Esophagus squamous epithelium (tissue), 5 donors: Measurements from ENCODE around the gene RCOR2. TPM values are rescaled to one million over a fixed set of nuclear protein-coding genes. Genes with fewer than 3 reads are reported as not detected.

Experiments used
- DNase-seq: peaks from one replicate; lab custom pipeline; 2025; lab: John Stamatoyannopoulos, UW
- H3K27ac ChIP-seq, 4 donors: fragments of 200-600 bp; sonication (generic); one replicate each; pipeline ENCODE4 v1.5.1; 2016 to 2019; ENCODE audit warnings: mild to moderate bottlenecking in 1 of 4
- H3K27me3 ChIP-seq, 4 donors: fragments of 200-600 bp; sonication (generic); 1 replicate in 3 of 4; 2 replicates in 1 of 4; pipeline versions ENCODE4 v1.5.1 to v1.6.0; 2017 to 2021; ENCODE audit warnings: antibody characterized with exemption in 1 of 4
- H3K36me3 ChIP-seq, 3 donors: fragments of 200-600 bp; sonication (generic); one replicate each; pipeline ENCODE4 v1.5.1; 2016 to 2019
- H3K4me1 ChIP-seq, 3 donors: fragments of 200-600 bp; sonication (generic); one replicate each; pipeline ENCODE4 v1.5.1; 2017 to 2019
- H3K4me3 ChIP-seq, 4 donors: fragments of 200-600 bp; sonication (generic); 1 replicate in 3 of 4; 2 replicates in 1 of 4; pipeline ENCODE4 v1.5.1; 2016 to 2019; ENCODE audit warnings: mild to moderate bottlenecking in 2 of 4, moderate library complexity in 1 of 4
- H3K9me3 ChIP-seq, 3 donors: fragments of 200-600 bp; sonication (generic); one replicate each; pipeline ENCODE4 v1.5.1; 2016 to 2019
- POLR2A ChIP-seq, 4 donors: fragments of 450-650 bp; IDR thresholded peaks; one replicate each; pipeline ENCODE4 v1.6.1; 2017; ENCODE audit warnings: antibody characterized with exemption in 4 of 4, mild to moderate bottlenecking in 4 of 4, moderate library complexity in 3 of 4
- WGBS, 2 donors: methylation state at CpG; one replicate each; pipeline ENCODE4 v1.1.5; 2018; 5-methylcytosine and 5-hydroxymethylcytosine counted together
- intact Hi-C: fragments of 100-400 bp; cut with DNase I; formaldehyde crosslinking; loops from one replicate; pipeline ENCODE4 v1.15.0; 2022
- total RNA-seq, 4 donors: library from RNA; depleted of rRNA; stranded (reverse); fragments of >200 nt; gene quantifications; one replicate each; pipeline ENCODE4 v1.1.0, GENCODE V29; 2016
- TF ChIP-seq, protein P1 (sequence below), 6 experiments: fragments of 450-650 bp in 4 of 6; fragments of 200-600 bp in 2 of 6; sonication (generic) in 2 of 6; IDR thresholded peaks; one replicate each; pipeline ENCODE4 v1.5.1; 2016 to 2019; ENCODE audit warnings: antibody characterized with exemption in 6 of 6, mild to moderate bottlenecking in 4 of 6, moderate library complexity in 4 of 6
- donor health status: DM: yes; HTN: yes; CAD: no.

The RCOR2 gene
- total RNA-seq, 4 donors from 2014 or later, result 0.19 to 0.49 (median 0.22) TPM; not detected in 1

DNA sequence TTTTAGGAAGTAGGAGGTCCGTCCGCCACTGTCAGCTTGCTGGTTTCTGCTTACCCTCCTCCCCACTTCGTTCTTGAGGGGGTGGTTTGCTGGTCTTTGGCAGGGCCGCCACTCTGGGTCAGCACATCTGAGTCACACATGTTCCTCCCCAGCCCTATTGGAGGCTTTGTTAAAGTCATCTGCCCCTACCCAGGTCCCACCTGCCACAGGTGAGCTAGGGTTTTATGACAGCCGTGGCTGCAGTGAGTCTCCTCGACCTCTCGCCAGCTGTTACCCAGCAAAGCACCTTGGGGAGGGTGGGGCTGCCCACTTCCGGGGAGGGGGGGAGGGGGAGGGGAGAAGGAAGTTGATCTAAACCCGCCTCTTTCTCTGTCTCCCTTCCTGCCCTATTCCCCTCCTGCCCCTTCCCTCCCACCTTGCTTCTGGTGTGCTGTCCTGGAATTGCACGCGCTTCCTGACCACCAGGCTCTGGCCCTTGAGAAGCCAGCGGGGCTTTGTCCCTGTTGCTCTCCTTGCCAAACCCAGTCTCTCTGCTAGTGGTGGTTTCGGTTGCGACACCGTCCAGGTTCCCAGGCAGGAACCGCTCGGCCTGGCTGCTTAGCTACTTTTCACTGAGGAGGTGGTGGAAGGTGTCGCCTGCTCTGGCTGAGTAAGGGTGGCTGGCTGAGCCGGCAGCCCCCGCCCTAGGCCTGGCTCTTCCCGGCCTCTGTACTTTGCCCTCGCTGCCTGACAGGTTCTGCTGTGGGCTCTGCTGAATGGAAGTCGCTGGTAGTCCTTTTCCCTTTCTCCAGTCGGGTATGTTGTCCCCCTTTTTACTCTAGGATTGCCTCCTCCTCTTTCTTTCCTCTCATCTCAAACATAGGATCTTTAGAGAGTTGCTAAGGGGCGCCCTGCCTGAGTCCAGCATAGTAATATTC is 28.5 kb downstream of the RCOR2 start:
- H3K9me3 ChIP-seq, result no peaks in the 10 kb centered on the region
- TF ChIP-seq POLR2A (IDR thresholded peaks at IDR 0.05), result no peak
- TF ChIP-seq, protein P1, sequence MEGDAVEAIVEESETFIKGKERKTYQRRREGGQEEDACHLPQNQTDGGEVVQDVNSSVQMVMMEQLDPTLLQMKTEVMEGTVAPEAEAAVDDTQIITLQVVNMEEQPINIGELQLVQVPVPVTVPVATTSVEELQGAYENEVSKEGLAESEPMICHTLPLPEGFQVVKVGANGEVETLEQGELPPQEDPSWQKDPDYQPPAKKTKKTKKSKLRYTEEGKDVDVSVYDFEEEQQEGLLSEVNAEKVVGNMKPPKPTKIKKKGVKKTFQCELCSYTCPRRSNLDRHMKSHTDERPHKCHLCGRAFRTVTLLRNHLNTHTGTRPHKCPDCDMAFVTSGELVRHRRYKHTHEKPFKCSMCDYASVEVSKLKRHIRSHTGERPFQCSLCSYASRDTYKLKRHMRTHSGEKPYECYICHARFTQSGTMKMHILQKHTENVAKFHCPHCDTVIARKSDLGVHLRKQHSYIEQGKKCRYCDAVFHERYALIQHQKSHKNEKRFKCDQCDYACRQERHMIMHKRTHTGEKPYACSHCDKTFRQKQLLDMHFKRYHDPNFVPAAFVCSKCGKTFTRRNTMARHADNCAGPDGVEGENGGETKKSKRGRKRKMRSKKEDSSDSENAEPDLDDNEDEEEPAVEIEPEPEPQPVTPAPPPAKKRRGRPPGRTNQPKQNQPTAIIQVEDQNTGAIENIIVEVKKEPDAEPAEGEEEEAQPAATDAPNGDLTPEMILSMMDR (IDR thresholded peaks at IDR 0.05), result peak in 2 of 6 experiments; percentile 6 to 9
- H3K36me3 ChIP-seq, result peaks cover 0 to 34% (median 4%) of the 10 kb centered on the region in 3 donors
- intact Hi-C loops, result no loop called here
- WGBS, 2 donors, result 17 to 19% methylated on average over 20 to 23 of the region's 25 CpGs
- H3K27ac ChIP-seq, result peak overlapping the region; percentile 84 to 96 (median 91)
- H3K4me1 ChIP-seq, result peaks cover 40 to 79% (median 66%) of the 10 kb centered on the region in 3 donors
- H3K4me3 ChIP-seq, result peak overlapping the region; percentile 25 to 61 (median 42)
- H3K27me3 ChIP-seq, result no peaks in the 10 kb centered on the region
- DNase-seq, result no peak

DNA sequence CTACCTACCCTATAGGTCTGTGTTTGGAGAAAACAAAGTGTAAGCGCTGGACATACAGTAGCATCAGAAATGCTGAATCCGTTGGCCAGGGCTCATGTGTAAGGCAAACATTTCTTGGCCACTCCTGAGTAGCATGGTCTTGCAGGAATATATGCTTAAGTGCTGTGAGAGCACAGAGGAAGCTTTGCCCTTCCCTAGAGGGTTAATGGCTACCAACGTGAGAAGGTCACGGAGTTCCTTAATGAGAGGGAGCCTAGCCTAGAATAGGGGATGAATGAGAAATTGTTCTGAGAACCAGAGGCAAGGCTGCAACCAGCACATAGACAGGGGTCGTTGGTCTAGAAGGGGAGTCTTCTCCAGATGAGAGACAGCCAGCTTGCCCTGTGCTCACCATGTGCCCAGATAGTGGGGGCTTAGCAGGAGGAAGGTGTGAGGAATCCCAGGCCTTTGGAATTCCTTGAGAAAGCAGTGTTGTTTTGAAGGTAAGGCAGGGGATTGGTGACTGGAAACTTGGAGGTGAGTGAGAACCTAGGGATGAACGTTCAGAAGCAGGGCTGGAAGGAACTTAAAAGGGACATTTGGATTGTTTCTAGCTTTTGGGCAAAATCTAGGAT is 29.5 kb downstream of the RCOR2 start:
- Histone ChIP-seq H3K27ac (peak overlapping the region; percentile 84 to 96 (median 91)), H3K27me3 (no peaks in the 10 kb centered on the region), H3K36me3 (peaks cover 0 to 35% (median 4%) of the 10 kb centered on the region in 3 donors), H3K4me3 (peak overlapping the region in 2 of 4 donors; percentile 39 to 61), H3K9me3 (no peaks in the 10 kb centered on the region), H3K4me1 (peaks cover 44 to 87% (median 69%) of the 10 kb centered on the region in 3 donors)
- WGBS, 2 donors, result 42 to 55% methylated on average over 4 to 6 of the region's 6 CpGs
- TF ChIP-seq POLR2A (IDR thresholded peaks at IDR 0.05), result no peak
- TF ChIP-seq, protein P1 (IDR thresholded peaks at IDR 0.05), result no peak
- DNase-seq, result no peak
- intact Hi-C loops, result no loop called here

DNA sequence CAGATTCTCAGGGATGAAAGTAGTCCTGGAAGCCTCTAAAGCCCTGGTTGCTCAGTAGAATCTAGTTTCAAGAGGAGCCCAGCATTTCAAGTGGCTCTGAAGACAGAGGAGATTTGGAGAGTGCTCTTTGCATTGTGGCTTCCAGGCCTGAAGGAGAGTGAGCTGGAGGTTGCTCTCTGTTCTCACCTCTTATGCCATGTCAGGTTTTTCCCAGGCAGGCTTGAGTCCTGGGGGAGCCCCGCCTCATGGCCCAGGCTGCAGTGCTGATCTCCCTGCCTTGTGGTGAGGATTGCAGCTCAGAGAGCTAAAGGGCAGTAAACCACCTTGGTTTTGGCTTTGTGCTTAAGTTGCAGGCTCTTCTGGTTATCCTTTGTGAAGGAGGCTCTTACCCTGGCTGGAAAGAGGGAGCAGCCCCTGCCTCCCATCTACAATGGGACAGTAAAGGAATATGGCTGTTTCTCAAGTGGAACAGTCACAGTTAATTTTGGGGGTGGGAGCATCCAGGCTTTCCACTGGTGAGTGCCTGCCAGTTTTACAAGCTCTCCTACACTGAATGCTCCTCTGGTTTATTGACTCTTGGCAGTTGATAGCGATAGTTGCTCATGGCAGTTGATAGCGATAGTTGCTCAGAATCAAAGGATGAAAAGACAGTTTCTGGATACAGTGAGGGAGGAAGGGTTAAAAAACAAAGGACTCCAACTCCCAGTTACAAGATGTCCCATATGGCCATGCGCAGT is 32.6 kb downstream of the RCOR2 start:
- Histone ChIP-seq H3K4me1 (peaks cover 46 to 87% (median 51%) of the 10 kb centered on the region in 3 donors), H3K9me3 (no peaks in the 10 kb centered on the region), H3K4me3 (no peak overlapping the region), H3K27ac (peak overlapping the region in 2 of 4 donors; percentile 3 to 12), H3K27me3 (no peaks in the 10 kb centered on the region), H3K36me3 (peaks cover 0 to 22% (median 0%) of the 10 kb centered on the region in 3 donors)
- intact Hi-C loops, result no loop called here
- no peak for DNase-seq
- no peak for TF ChIP-seq POLR2A (IDR thresholded peaks at IDR 0.05)
- TF ChIP-seq, protein P1 (IDR thresholded peaks at IDR 0.05), result no peak
- whole genome bisulfite sequencing, 2 donors, result 92 to 100% methylated on average over 2 to 3 of the region's 4 CpGs

DNA sequence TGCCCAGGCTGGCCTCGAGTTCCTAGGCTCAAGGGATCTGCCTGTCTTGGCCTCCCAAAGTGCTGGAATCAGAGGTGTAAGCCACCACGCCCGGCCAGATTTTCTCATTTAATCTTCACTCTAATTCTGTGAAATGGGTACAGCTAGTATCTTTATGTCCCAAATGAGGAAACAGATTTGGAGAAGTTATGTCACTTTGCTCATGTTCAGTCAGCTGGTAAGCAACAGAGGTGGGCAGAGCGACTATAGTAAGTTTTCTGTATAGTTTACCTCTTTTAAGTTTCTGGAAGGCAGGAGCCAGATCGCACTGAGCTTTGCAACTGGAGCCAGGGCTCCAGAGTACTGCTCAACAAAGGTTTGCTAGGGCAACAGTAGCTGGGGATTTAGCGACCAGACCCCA is 33.2 kb downstream of the RCOR2 start:
- TF ChIP-seq POLR2A (IDR thresholded peaks at IDR 0.05), result no peak
- TF ChIP-seq, protein P1 (IDR thresholded peaks at IDR 0.05), result no peak
- no peaks in the 10 kb centered on the region for H3K27me3 ChIP-seq
- H3K27ac ChIP-seq, result peak overlapping the region in 2 of 4 donors; percentile 3 to 12
- H3K36me3 ChIP-seq, result peaks cover 0 to 22% (median 0%) of the 10 kb centered on the region in 3 donors
- no peaks in the 10 kb centered on the region for H3K9me3 ChIP-seq
- peaks cover 46 to 87% (median 51%) of the 10 kb centered on the region in 3 donors for H3K4me1 ChIP-seq
- no peak for DNase-seq
- 82 to 88% methylated on average over 4 to 6 of the region's 6 CpGs for WGBS, 2 donors
- no peak overlapping the region for H3K4me3 ChIP-seq
- intact Hi-C loops, result no loop called here
